ENCODE measurements around the gene GALNT18.

Gene GALNT18

DNA sequence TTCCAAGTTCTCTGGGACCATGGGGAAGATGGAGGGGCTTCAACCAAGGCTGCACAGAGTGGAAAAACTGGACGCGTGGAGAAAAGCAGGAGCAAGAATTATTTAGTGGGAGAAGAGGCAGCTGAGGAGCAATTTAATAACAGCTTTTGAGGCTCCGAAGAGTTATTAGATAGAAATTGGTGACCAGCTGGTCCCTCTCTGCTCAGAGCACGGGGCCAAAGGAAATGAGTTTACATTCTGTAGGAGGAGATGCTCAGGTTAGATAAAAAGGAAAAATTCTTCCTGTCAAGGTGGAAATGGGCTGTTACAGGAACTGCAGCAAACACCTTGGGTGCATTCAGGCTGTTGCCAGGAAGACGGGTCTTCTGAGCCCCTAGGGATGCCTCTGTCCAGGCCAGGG lies 47.0 kb upstream of the GALNT18 start:
- no peak for DNase-seq (ENCODE audit: low read depth in 1 of 2, low spot score in 1 of 2)
- no peak for TF ChIP-seq POLR2AphosphoS5 (IDR thresholded peaks at IDR 0.05; ENCODE audit: low read depth)

DNA sequence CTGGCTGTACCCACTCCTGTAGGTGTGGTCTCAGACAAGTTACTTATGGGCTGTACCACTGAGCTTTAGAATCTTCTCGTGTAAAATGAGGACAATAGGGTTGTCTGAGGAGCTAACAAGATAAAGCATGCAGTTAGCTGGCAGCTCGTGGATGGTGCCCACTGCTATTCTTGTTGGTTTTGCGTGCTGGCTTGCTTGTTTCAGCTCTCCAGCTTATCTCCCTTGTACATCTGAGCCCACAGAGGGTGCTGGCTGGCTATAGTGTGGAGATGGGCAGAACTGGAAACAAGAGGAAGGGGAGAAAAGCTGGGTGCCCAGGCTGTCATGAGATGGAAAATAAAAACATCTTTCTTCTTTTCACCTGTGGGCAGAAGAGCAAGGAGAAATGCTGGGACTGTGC lies 46.5 kb upstream of the GALNT18 start:
- TF ChIP-seq, protein P1, sequence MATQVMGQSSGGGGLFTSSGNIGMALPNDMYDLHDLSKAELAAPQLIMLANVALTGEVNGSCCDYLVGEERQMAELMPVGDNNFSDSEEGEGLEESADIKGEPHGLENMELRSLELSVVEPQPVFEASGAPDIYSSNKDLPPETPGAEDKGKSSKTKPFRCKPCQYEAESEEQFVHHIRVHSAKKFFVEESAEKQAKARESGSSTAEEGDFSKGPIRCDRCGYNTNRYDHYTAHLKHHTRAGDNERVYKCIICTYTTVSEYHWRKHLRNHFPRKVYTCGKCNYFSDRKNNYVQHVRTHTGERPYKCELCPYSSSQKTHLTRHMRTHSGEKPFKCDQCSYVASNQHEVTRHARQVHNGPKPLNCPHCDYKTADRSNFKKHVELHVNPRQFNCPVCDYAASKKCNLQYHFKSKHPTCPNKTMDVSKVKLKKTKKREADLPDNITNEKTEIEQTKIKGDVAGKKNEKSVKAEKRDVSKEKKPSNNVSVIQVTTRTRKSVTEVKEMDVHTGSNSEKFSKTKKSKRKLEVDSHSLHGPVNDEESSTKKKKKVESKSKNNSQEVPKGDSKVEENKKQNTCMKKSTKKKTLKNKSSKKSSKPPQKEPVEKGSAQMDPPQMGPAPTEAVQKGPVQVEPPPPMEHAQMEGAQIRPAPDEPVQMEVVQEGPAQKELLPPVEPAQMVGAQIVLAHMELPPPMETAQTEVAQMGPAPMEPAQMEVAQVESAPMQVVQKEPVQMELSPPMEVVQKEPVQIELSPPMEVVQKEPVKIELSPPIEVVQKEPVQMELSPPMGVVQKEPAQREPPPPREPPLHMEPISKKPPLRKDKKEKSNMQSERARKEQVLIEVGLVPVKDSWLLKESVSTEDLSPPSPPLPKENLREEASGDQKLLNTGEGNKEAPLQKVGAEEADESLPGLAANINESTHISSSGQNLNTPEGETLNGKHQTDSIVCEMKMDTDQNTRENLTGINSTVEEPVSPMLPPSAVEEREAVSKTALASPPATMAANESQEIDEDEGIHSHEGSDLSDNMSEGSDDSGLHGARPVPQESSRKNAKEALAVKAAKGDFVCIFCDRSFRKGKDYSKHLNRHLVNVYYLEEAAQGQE (IDR thresholded peaks at IDR 0.05; ENCODE audit: insufficient replicate concordance, low read depth) = no peak
- no peak for TF ChIP-seq SPI1 (IDR thresholded peaks at IDR 0.05; ENCODE audit: borderline replicate concordance, low read depth)
- no peak for TF ChIP-seq GABPA (IDR thresholded peaks at IDR 0.05; ENCODE audit: low read depth)
- TF ChIP-seq POLR2AphosphoS5 (IDR thresholded peaks at IDR 0.05; ENCODE audit: low read depth) = no peak
- TF ChIP-seq, protein P2, sequence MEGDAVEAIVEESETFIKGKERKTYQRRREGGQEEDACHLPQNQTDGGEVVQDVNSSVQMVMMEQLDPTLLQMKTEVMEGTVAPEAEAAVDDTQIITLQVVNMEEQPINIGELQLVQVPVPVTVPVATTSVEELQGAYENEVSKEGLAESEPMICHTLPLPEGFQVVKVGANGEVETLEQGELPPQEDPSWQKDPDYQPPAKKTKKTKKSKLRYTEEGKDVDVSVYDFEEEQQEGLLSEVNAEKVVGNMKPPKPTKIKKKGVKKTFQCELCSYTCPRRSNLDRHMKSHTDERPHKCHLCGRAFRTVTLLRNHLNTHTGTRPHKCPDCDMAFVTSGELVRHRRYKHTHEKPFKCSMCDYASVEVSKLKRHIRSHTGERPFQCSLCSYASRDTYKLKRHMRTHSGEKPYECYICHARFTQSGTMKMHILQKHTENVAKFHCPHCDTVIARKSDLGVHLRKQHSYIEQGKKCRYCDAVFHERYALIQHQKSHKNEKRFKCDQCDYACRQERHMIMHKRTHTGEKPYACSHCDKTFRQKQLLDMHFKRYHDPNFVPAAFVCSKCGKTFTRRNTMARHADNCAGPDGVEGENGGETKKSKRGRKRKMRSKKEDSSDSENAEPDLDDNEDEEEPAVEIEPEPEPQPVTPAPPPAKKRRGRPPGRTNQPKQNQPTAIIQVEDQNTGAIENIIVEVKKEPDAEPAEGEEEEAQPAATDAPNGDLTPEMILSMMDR (IDR thresholded peaks at IDR 0.05; ENCODE audit: insufficient read depth, low read length) = no peak
- Histone ChIP-seq H3K27ac (replicated peaks) (no peak overlapping the region), H3K4me3 (replicated peaks; ENCODE audit: insufficient read depth, low read length) (no peak overlapping the region), H3K27me3 (ENCODE audit: insufficient read depth, poor library complexity, severe bottlenecking) (peaks cover 2% of the 10 kb centered on the region)
- DNase-seq (ENCODE audit: low read depth in 1 of 2, low spot score in 1 of 2) = no peak

More for the DNA sequence above, 47.0 kb upstream of the GALNT18 start:
- Histone ChIP-seq H3K27ac (replicated peaks) (no peak overlapping the region), H3K27me3 (ENCODE audit: insufficient read depth, poor library complexity, severe bottlenecking) (peaks cover 2% of the 10 kb centered on the region), H3K4me3 (replicated peaks; ENCODE audit: insufficient read depth, low read length) (no peak overlapping the region)

DNA sequence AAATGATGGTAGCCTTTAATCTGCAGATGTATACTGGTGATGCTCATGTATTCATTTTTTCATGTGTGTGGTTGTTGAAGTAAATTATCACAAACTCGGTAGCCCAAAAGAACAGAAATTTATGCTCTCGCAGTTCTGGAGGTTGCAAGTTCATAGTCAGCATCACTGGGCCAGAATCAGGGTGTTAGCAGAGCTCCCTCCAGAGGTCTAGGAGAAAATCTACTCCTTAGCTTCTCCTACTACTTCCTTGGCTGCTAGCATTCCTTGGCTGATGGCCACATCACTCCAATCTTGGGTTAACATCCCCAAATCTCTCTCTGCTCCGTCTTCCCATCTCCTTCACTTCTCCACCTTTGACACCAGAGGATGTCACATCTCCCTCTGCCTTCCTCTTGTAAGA lies 45.3 kb upstream of the GALNT18 start:
- TF ChIP-seq POLR2AphosphoS5 (IDR thresholded peaks at IDR 0.05; ENCODE audit: low read depth) (no peak), GABPA (IDR thresholded peaks at IDR 0.05; ENCODE audit: low read depth) (no peak), SPI1 (IDR thresholded peaks at IDR 0.05; ENCODE audit: borderline replicate concordance, low read depth) (no peak)
- TF ChIP-seq, protein P1 (IDR thresholded peaks at IDR 0.05; ENCODE audit: insufficient replicate concordance, low read depth) = no peak
- TF ChIP-seq, protein P2 (IDR thresholded peaks at IDR 0.05; ENCODE audit: insufficient read depth, low read length) = no peak
- DNase-seq (ENCODE audit: low read depth in 1 of 2, low spot score in 1 of 2) = no peak
- Histone ChIP-seq H3K27ac (replicated peaks) (no peak overlapping the region), H3K27me3 (ENCODE audit: insufficient read depth, poor library complexity, severe bottlenecking) (peaks cover 2% of the 10 kb centered on the region), H3K4me3 (replicated peaks; ENCODE audit: insufficient read depth, low read length) (no peak overlapping the region)

DNA sequence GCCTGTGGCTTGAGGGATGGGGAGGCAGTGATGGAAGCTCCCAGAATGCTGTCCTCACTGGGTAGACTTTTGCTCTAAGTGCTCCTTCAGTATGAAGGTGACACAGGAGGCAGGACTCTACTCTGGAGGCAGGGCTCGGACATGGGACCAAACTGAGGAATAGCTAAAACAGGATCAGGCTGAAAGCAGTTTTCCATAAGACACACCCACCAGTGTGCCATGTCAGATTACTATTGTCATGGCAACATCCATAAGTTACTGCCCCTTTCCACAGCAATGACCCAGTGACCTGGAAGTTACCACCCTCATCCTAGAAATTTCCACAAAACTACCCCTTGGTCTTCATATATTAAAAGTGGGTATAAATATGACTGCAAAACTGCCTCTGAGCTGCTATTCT lies 43.6 kb upstream of the GALNT18 start:
- no peaks in the 10 kb centered on the region for H3K27me3 ChIP-seq (ENCODE audit: insufficient read depth, poor library complexity, severe bottlenecking)
- DNase-seq (ENCODE audit: low read depth in 1 of 2, low spot score in 1 of 2) = no peak
- no peak overlapping the region for H3K27ac ChIP-seq (replicated peaks)
- no peak for TF ChIP-seq SPI1 (IDR thresholded peaks at IDR 0.05; ENCODE audit: borderline replicate concordance, low read depth)
- TF ChIP-seq POLR2AphosphoS5 (IDR thresholded peaks at IDR 0.05; ENCODE audit: low read depth) = no peak
- TF ChIP-seq, protein P1 (IDR thresholded peaks at IDR 0.05; ENCODE audit: insufficient replicate concordance, low read depth) = no peak
- TF ChIP-seq GABPA (IDR thresholded peaks at IDR 0.05; ENCODE audit: low read depth) = no peak
- TF ChIP-seq, protein P2 (IDR thresholded peaks at IDR 0.05; ENCODE audit: insufficient read depth, low read length) = no peak
- no peak overlapping the region for H3K4me3 ChIP-seq (replicated peaks; ENCODE audit: insufficient read depth, low read length)
